GM19193 (cell line): ENCODE results near the gene CDSN.

Source experiments
- POLR2A ChIP-seq: IDR thresholded peaks from 4 replicates; pipeline ENCODE4 v1.6.1; 2011; ENCODE audit not compliant: insufficient read depth, insufficient read length; ENCODE audit errors: extremely low read depth

CDSN gene

DNA sequence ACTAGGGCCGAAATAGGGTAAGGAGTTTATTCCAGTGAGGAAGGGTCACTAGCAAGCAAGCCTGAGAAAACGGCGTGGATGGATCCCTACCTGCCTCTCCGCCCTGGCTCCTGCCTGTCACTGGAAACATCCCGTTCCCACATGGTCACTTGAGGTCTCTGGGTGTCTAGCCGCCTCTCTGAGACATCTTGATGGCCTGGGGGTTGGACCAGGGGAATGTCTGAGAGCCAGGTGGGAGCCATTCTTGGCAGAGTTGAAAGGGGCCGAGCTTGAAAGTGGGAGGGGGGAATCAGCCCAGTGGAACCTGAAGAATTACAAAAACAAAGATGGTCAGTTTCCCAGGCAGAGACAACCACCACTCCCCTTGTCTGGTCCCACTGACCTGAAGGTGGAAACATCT is 36.4 kb upstream of the CDSN start:
- TF ChIP-seq POLR2A = no peak

- TF ChIP-seq POLR2A = no peak
Measured at GRCh38 chr6:31154436-31154835, 34.2 kb upstream of the CDSN start.

DNA sequence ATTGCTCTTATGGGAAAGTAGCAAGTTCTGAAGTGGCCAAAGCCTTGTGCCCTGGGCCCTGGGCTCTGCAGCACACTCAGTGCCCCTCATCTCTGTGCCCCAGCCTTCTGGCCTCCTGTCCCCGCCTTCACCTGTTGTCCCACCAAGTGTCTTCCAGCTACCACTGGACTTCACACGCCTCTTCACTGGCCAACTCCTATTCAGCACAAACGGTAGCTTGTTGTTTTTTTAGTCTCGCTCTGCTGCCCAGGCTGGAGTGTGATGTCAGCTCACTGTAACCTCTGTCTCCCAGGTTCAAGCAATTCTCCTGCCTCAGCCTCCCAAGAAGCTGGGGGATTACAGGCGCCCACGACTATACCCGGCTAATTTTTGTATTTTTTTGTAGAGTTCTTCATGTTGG is 32.5 kb upstream of the CDSN start:
- no peak for TF ChIP-seq POLR2A

DNA sequence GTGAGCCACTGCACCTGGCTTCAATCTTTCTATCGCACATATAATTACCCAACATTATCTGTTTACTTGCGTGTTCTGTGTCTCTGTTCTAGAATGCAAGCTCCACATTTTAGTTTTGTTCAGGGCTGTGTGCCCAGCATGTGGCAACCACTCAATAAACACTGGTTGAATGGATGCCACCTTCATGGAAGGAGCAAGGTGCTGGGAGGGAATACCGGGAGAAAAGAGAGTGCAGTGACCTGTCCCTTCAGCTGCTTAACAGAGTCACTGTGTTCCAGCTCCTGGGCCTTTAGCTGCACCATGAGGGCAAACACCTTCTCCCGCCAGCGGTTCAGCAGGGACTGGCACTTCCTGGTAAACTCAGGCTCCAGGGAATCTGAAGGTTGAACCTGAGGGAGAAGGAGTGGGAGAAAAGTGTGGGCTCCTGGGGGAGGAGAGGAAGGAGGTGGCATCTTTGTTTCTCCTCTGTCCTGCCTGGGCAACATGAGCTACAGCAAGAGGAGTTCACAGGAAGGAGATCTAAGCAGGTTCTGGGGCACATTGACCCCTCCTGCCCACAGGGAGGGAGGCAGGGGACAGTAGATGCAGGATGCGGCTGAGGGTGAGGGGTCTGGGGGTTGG is 29.7 kb upstream of the CDSN start:
- no peak for TF ChIP-seq POLR2A

GRCh38 chr6:31145386-31145785 is 25.1 kb upstream of the CDSN start:
- TF ChIP-seq POLR2A = no peak

GRCh38 chr6:31144970-31145340 is 24.7 kb upstream of the CDSN start:
- no peak for TF ChIP-seq POLR2A

DNA sequence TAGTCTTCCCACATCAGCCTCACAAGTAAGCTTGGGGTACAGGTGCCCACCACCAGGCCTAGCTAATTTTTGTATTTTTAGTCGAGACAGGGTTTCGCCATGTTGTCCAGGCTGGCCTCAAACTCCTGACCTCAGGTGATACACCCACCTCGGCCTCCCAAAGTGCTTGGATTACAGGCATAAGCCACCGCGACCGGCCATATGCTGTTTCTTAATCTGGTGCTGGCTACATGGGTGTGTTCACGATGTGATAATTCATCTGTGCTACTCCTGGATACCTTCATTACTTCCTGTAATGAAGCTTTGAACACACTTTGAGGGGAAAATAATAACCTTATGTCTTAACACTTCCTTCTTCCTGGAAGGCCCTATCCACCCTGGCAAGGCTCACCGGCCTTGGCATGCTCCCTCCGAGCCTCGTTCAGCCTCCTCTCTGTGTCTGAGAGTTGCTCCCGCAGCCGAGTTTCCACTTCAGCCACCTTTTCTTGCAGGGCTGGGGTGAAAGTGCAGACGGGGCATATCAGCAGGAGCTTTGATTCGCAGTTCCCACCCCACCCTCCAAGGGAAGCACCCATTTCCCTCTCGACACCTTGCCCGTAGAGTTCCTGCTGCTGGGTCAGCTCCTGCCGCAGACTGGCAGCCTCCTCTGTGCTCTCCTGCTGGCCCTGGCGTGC is 24.2 kb upstream of the CDSN start:
- no peak for TF ChIP-seq POLR2A

GRCh38 chr6:31143148-31143547 is 22.9 kb upstream of the CDSN start:
- no peak for TF ChIP-seq POLR2A

DNA sequence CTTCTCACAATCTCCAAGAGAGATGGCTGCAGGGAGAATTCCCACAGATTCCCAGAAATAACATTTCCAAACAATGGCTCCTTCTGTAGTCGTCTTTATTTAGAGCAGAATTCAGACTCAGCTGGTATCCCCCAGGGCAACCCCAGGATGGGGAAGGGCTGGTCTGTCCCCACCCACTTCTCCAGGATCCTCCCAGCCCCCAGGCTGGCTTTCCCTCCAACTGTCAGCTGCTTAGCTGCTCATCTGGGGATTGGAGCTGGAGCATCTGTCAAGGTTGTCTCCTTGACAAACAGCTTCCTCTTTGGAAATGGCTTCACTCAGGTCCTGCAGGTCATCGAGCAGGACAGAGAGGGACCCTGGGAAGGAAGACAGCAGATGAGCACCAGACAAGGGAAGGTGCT is 22.1 kb upstream of the CDSN start:
- no peak for TF ChIP-seq POLR2A

DNA sequence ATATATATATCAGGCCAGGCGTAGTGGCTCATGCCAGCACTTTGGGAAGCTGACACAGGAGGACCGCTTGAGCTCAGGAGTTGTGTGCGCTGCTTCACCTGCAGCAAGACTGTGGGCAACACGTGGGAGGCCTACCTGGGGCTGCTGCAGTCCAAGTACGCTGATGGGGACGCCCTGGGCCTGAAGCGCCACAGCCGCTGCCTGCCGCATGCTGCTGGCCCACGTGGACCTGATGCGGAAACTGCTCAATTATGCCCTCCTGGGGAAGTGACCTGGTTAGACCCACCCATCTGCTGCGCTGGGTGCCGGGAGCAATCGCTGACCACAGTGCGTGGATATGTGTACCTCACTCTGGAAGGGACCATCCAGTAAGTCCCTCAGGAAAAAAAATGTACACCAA is 20.4 kb upstream of the CDSN start:
- TF ChIP-seq POLR2A = no peak

DNA sequence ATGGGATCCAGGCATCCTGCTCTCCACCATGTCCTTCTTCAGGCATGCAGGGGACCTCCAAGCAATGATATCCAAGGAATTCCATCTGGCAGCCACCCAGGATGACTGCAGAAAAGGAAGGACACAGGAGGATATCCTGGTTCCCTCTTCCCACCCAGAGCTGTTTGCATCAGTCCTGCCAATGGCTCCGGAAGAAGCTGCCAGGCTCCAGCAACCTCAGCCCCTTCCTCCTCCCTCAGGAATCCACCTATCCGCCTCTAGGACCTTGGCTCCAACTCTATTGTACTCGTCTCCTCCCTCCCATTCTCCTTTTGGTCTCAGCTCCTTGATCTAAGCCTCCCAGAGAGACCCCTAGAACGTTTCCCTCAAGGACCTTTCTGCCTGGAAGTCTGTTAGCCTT is 19.4 kb upstream of the CDSN start:
- no peak for TF ChIP-seq POLR2A

- no peak for TF ChIP-seq POLR2A
Measured at GRCh38 chr6:31138982-31139381, 18.7 kb upstream of the CDSN start, which contains the start of gene PSORS1C2. Gene PSORS1C2 (minus strand): TSS chr6:31139066. CDS start chr6:31139026, 40 bp downstream.

DNA sequence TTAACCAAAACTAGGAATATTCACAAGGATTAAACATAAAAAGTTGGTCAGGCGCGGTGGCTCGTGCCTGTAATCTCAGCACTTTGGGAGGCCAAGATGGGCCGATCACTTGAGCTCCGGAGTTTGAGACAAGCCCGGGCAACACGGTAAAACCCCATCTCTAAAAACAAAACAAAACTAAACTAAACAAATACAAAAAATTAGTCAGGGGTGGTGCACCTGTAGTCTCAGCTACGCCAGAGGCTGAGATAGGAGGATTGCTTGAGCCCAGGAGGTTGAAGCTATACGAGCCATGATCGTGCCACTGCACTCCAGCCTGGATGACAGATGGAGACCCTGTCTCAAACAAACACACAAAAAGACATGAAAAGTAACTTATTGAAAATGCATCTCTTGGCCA is 15.5 kb upstream of the CDSN start:
- no peak for TF ChIP-seq POLR2A

- TF ChIP-seq POLR2A = no peak
Measured at GRCh38 chr6:31132806-31133205, 12.6 kb upstream of the CDSN start.

- no peak for TF ChIP-seq POLR2A
Measured at GRCh38 chr6:31131595-31131994, 11.3 kb upstream of the CDSN start.

DNA sequence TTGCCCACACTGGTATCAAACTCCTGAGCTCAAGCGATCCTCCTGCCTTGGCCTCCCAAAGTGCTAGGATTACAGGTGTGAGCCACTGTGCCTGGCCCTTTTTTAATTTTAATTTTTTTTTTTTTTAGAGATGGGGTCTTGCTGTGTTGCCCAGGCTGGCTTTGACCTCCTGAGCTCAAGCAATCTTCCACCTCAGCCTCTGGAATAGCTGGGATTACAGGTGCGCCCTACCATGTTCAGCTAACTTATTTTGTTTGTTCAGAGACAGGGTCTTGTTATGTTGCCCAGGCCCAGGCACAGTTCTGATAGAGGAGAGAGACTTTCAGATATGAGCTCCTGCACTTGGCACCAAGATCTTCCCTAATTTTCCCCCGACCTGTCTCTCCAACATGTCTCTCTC is 10.5 kb upstream of the CDSN start:
- no peak for TF ChIP-seq POLR2A

- no peak for TF ChIP-seq POLR2A
Measured at GRCh38 chr6:31129130-31129529, 8.9 kb upstream of the CDSN start.
